Skeletal muscle satellite cell (primary cell): ENCODE results near the gene TMEM175.

Source experiments
- H3K27me3 ChIP-seq: 2 replicates; pipeline ENCODE4 v1.7.0; 2013; ENCODE audit warnings: low read length; ENCODE audit not compliant: control insufficient read depth, insufficient read depth
- H3K36me3 ChIP-seq: 2 replicates; pipeline ENCODE4 v1.7.0; 2013; ENCODE audit warnings: mild to moderate bottlenecking, control low read depth, low read length; ENCODE audit not compliant: insufficient read depth
- H3K4me1 ChIP-seq: 2 replicates; pipeline ENCODE4 v1.7.0; 2013; ENCODE audit warnings: low read length; ENCODE audit not compliant: control insufficient read depth, insufficient read depth
- H3K4me2 ChIP-seq: 2 replicates; pipeline ENCODE4 v1.7.0; 2013; ENCODE audit warnings: mild to moderate bottlenecking, low read length
- H3K4me3 ChIP-seq: 2 replicates; pipeline ENCODE4 v1.7.0; 2013; ENCODE audit warnings: low read length
- H3K9ac ChIP-seq: 2 replicates; pipeline ENCODE4 v1.7.0; 2013; ENCODE audit warnings: mild to moderate bottlenecking, low read depth, low read length, moderate library complexity
- H3K9me3 ChIP-seq: replicated peaks from 2 replicates; pipeline ENCODE4 v1.7.0; 2013; ENCODE audit warnings: mild to moderate bottlenecking, control low read depth, low read length

TMEM175 gene

GRCh38 chr4:1001561-1002130, 69.4 kb downstream of the TMEM175 start:
- no peaks in the 10 kb centered on the region for H3K4me1 ChIP-seq
- H3K9ac ChIP-seq: no peak overlapping the region
- H3K27me3 ChIP-seq: peaks cover 66% of the 10 kb centered on the region
- no peak overlapping the region for H3K4me2 ChIP-seq
- H3K9me3 ChIP-seq: no peaks in the 10 kb centered on the region
- H3K4me3 ChIP-seq: no peak overlapping the region
- no peaks in the 10 kb centered on the region for H3K36me3 ChIP-seq

GRCh38 chr4:1002131-1002630, 69.9 kb downstream of the TMEM175 start:
- Histone ChIP-seq H3K4me2 (no peak overlapping the region), H3K4me1 (no peaks in the 10 kb centered on the region), H3K27me3 (peaks cover 65% of the 10 kb centered on the region), H3K4me3 (no peak overlapping the region), H3K36me3 (no peaks in the 10 kb centered on the region), H3K9ac (no peak overlapping the region), H3K9me3 (no peaks in the 10 kb centered on the region)

GRCh38 chr4:1002631-1003251, 70.5 kb downstream of the TMEM175 start:
- no peak overlapping the region for H3K4me2 ChIP-seq
- H3K4me3 ChIP-seq: no peak overlapping the region
- no peak overlapping the region for H3K9ac ChIP-seq
- peaks cover 66% of the 10 kb centered on the region for H3K27me3 ChIP-seq
- no peaks in the 10 kb centered on the region for H3K36me3 ChIP-seq
- no peaks in the 10 kb centered on the region for H3K4me1 ChIP-seq
- no peaks in the 10 kb centered on the region for H3K9me3 ChIP-seq

- no peaks in the 10 kb centered on the region for H3K9me3 ChIP-seq
- H3K27me3 ChIP-seq: peaks cover 66% of the 10 kb centered on the region
- no peaks in the 10 kb centered on the region for H3K4me1 ChIP-seq
- H3K4me3 ChIP-seq: no peak overlapping the region
- H3K9ac ChIP-seq: no peak overlapping the region
- H3K36me3 ChIP-seq: no peaks in the 10 kb centered on the region
- H3K4me2 ChIP-seq: no peak overlapping the region
Measured at GRCh38 chr4:1003271-1004070, 71.2 kb downstream of the TMEM175 start.

- peaks cover 5% of the 10 kb centered on the region for H3K4me1 ChIP-seq
- H3K27me3 ChIP-seq: peaks cover 70% of the 10 kb centered on the region
- no peak overlapping the region for H3K4me3 ChIP-seq
- no peak overlapping the region for H3K4me2 ChIP-seq
- H3K36me3 ChIP-seq: no peaks in the 10 kb centered on the region
- no peaks in the 10 kb centered on the region for H3K9me3 ChIP-seq
- no peak overlapping the region for H3K9ac ChIP-seq
Measured at GRCh38 chr4:1004071-1004418, 71.8 kb downstream of the TMEM175 start.

GRCh38 chr4:1004557-1005485, 72.6 kb downstream of the TMEM175 start:
- Histone ChIP-seq H3K9ac (no peak overlapping the region), H3K4me2 (no peak overlapping the region), H3K4me3 (no peak overlapping the region), H3K4me1 (peaks cover 9% of the 10 kb centered on the region), H3K36me3 (no peaks in the 10 kb centered on the region), H3K9me3 (no peaks in the 10 kb centered on the region), H3K27me3 (peaks cover 72% of the 10 kb centered on the region)

GRCh38 chr4:1006856-1007255, 74.6 kb downstream of the TMEM175 start:
- Histone ChIP-seq H3K9me3 (no peaks in the 10 kb centered on the region), H3K4me2 (no peak overlapping the region), H3K36me3 (no peaks in the 10 kb centered on the region), H3K27me3 (peaks cover 54% of the 10 kb centered on the region), H3K9ac (no peak overlapping the region), H3K4me3 (no peak overlapping the region), H3K4me1 (peaks cover 21% of the 10 kb centered on the region)
